ENCODE measurements around the gene R3HDM4.

R3HDM4 gene

GRCh38 chr19:954272-954671 lies 41.3 kb upstream of the R3HDM4 start:
- TF ChIP-seq CTCF (IDR thresholded peaks at IDR 0.05; ENCODE audit: low read length), result no peak
- TF ChIP-seq EZH2 (IDR thresholded peaks at IDR 0.05; ENCODE audit: borderline replicate concordance, low read length), result no peak
- no peaks in the 10 kb centered on the region for H3F3A ChIP-seq (ENCODE audit: insufficient read depth, low read length)
- H3K79me2 ChIP-seq (ENCODE audit: insufficient read depth, low read length), result no peaks in the 10 kb centered on the region
- no peaks in the 10 kb centered on the region for H3K4me1 ChIP-seq (ENCODE audit: insufficient read depth, low read length, severe bottlenecking)
- no peak overlapping the region for H3K4me3 ChIP-seq (ENCODE audit: low read depth, low read length, poor library complexity, severe bottlenecking)
- H4K20me1 ChIP-seq (ENCODE audit: insufficient read depth, low read length), result no peaks in the 10 kb centered on the region
- no peak overlapping the region for H3K9ac ChIP-seq (ENCODE audit: low read length)
- no peaks in the 10 kb centered on the region for H3K9me3 ChIP-seq (ENCODE audit: low read length)
- peaks cover 12% of the 10 kb centered on the region; the same call in 1 of the 2 replicates for H3K27me3 ChIP-seq (ENCODE audit: insufficient read depth, low read length)
- no peak overlapping the region for H2AFZ ChIP-seq (ENCODE audit: low read length)
- H3K27ac ChIP-seq (ENCODE audit: low read depth, low read length, poor library complexity, severe bottlenecking), result no peak overlapping the region
- H3K9me2 ChIP-seq (ENCODE audit: low read depth, low read length), result no peaks in the 10 kb centered on the region
- H3K4me2 ChIP-seq (ENCODE audit: low read length), result no peak overlapping the region
- no peaks in the 10 kb centered on the region; the same call in 1 of the 2 replicates for H3K36me3 ChIP-seq (ENCODE audit: insufficient read depth, low read length)

GRCh38 chr19:953445-954271 lies 40.6 kb upstream of the R3HDM4 start:
- no peak overlapping the region for H2AFZ ChIP-seq (ENCODE audit: low read length)
- H4K20me1 ChIP-seq (ENCODE audit: insufficient read depth, low read length), result no peaks in the 10 kb centered on the region
- H3K27me3 ChIP-seq (ENCODE audit: insufficient read depth, low read length), result peaks cover 12% of the 10 kb centered on the region; the same call in 1 of the 2 replicates
- H3K4me3 ChIP-seq (ENCODE audit: low read depth, low read length, poor library complexity, severe bottlenecking), result no peak overlapping the region
- no peaks in the 10 kb centered on the region for H3K9me3 ChIP-seq (ENCODE audit: low read length)
- H3K79me2 ChIP-seq (ENCODE audit: insufficient read depth, low read length), result no peaks in the 10 kb centered on the region
- no peaks in the 10 kb centered on the region; the same call in 1 of the 2 replicates for H3K36me3 ChIP-seq (ENCODE audit: insufficient read depth, low read length)
- H3K4me2 ChIP-seq (ENCODE audit: low read length), result no peak overlapping the region
- H3K4me1 ChIP-seq (ENCODE audit: insufficient read depth, low read length, severe bottlenecking), result no peaks in the 10 kb centered on the region
- TF ChIP-seq CTCF (IDR thresholded peaks at IDR 0.05; ENCODE audit: low read length), result no peak
- TF ChIP-seq EZH2 (IDR thresholded peaks at IDR 0.05; ENCODE audit: borderline replicate concordance, low read length), result no peak
- no peaks in the 10 kb centered on the region for H3K9me2 ChIP-seq (ENCODE audit: low read depth, low read length)
- H3K27ac ChIP-seq (ENCODE audit: low read depth, low read length, poor library complexity, severe bottlenecking), result no peak overlapping the region
- no peak overlapping the region for H3K9ac ChIP-seq (ENCODE audit: low read length)
- H3F3A ChIP-seq (ENCODE audit: insufficient read depth, low read length), result no peaks in the 10 kb centered on the region

- Histone ChIP-seq H3K27ac (ENCODE audit: low read depth, low read length, poor library complexity, severe bottlenecking) (no peak overlapping the region), H3K27me3 (ENCODE audit: insufficient read depth, low read length) (peaks cover 18% of the 10 kb centered on the region), H2AFZ (ENCODE audit: low read length) (no peak overlapping the region), H3K4me1 (ENCODE audit: insufficient read depth, low read length, severe bottlenecking) (no peaks in the 10 kb centered on the region), H3K79me2 (ENCODE audit: insufficient read depth, low read length) (no peaks in the 10 kb centered on the region), H3K9me3 (ENCODE audit: low read length) (no peaks in the 10 kb centered on the region), H4K20me1 (ENCODE audit: insufficient read depth, low read length) (no peaks in the 10 kb centered on the region), H3K4me2 (ENCODE audit: low read length) (no peak overlapping the region), H3K36me3 (ENCODE audit: insufficient read depth, low read length) (no peaks in the 10 kb centered on the region; the same call in 1 of the 2 replicates), H3K9ac (ENCODE audit: low read length) (no peak overlapping the region), H3F3A (ENCODE audit: insufficient read depth, low read length) (no peaks in the 10 kb centered on the region), H3K9me2 (ENCODE audit: low read depth, low read length) (no peaks in the 10 kb centered on the region), H3K4me3 (ENCODE audit: low read depth, low read length, poor library complexity, severe bottlenecking) (no peak overlapping the region)
- no peak for TF ChIP-seq EZH2 (IDR thresholded peaks at IDR 0.05; ENCODE audit: borderline replicate concordance, low read length)
- TF ChIP-seq CTCF (IDR thresholded peaks at IDR 0.05; ENCODE audit: low read length), result no peak
Observed at GRCh38 chr19:952680-953444, 39.8 kb upstream of the R3HDM4 start.

All from OCI-LY1 (cell line).